SKM-1 (cell line): ENCODE measurements around the gene HSBP1.

Experiments used
- DNase-seq: peaks from one replicate; lab custom pipeline; 2025; ENCODE audit not compliant: unreplicated experiment; lab: John Stamatoyannopoulos, UW

HSBP1 gene

DNA sequence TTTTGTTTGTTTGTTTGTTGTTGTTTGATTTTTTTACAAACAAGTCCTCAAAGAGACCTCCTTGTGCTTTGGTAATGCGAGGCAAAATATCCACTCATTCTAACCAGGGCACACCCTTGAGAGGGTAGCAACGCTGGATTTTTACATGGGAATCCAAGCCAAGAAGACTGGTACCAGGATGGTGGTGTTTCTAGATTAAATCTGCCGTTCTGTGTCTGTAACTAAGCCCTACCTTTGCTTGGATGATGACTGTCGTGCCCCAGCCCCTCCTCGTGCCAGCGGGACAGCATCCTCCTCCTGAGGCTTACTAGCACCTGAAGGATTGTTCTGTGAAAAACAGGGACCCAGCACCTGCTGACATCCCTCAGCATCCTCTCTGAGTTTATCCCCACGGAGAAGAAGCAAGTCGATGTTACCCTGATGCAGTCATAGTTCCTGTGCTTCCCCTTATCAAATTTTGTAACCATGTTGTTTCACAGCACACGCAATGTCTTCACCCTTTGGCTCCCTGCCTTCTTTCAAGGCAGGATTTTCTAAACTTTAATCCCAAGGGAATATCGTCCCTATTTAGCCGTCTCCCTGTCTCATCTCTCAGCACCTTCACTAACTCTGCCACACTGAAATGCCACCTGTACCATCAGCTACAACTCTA, 5.1 kb upstream of the HSBP1 start:
- no peak for DNase-seq

DNA sequence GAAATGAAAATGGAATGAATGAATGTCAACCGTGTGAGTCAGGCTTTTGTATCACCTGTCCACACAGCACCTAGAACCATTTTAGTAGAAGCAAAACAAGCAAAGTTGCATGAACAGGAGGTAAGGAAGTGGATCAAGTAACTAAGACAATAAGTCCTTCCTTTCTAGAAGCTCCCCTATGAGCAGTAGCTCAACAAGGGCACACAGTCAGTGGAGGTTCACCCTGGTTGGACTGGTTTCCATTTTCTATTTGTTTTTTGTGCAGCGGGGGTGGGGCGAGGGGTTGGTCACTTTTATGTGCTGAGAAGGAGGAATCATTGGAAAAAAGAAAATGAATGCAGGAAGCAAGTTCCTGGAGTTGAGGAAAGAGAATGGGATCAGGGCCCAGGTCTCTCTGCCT, 4.0 kb upstream of the HSBP1 start:
- no peak for DNase-seq

DNA sequence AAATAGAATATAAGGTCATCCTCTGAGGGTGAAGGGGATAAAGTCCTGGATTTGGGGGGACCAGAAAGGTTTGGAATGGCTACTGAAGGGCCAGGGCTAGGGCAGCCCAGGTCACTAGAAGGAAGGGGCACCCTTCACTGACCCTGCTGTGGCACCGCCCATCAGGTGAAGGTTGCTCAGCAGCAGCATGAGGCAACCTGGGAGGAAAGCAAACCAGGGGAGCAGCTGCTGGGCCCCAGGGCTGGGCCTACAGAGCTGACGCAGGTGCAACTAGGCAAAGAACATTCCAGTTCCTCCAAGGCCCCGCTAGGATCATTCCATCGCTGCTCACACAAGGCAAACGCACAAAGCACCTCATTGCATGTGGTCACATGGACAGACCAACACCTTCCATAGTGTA, 3.4 kb upstream of the HSBP1 start:
- no peak for DNase-seq

DNA sequence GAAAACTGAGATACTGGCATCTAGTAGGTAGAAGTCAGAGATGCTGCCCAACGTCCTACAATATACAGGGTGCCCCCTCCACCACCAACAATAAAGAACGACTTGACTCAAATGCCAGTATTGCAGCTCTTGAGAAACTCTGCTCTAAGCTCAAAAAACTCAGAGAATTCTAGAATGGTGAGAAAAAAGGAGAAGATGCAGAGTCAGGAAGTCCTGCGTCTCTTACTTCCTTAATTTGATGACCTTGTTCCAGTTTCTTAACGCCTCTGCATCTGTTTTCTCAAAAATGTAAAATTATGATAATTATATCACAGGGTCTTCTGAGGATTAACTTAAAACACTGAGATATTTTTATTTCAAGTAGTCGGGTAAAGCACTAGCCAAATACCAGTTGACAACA, 1.7 kb upstream of the HSBP1 start:
- DNase-seq: peak; percentile 81

DNA sequence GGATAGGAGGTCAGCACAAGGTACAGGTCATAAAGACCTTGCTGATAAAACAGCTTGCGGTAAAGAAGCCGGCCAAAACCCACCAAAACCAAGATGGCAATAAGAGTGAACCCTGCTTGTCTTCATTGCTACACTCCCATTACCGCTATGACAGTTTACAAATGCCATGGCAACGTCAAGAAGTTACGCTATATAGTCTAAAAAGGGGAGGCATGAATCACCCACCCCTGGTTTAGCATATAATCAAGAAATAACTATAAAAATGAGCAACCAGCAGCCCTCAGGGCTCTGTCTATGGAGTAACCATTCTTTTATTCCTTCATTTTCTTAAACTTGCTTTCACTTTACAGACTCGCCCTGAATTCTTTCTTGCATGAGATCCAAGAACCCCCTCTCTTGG, 1.0 kb upstream of the HSBP1 start:
- no peak for DNase-seq

DNA sequence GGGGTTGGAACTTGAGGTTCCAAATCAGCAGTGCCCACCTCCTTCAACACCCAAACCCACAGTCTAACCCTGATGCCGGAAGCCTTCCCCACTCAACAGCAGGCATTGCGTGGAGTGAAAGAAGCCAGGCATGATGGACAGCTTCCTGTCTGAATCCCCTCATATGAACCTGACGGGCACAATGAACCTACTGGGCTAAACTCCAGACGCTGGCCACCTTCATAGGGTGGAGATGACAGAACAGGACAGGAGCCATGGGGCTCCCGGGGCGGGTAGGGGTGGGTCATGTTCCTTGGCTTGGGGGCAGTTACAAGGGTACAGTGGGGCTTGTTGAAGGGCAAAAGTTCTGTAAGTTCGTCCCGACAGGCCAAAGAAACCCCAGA, 460 bp upstream of the HSBP1 start:
- no peak for DNase-seq

DNA sequence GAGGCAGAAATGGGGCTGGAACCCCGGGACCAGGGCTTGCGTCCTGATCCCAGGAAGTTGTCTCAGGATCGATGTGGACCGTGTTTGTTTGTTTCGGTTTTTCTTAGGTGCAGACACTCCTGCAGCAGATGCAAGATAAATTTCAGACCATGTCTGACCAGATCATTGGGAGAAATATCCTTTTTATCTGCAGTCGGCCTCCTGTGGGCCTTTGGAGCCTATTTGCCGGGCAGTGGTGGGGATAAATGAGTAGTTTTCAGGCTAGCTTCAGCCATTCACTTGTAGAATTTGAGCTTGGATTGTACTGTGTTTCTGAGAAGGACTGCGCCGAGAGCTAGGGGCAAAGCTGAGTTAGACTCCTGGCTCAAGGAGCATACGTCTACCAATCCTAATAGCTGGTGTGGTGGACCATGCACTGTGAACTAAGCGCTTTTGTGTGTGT, 816 bp downstream of the HSBP1 start:
- no peak for DNase-seq

DNA sequence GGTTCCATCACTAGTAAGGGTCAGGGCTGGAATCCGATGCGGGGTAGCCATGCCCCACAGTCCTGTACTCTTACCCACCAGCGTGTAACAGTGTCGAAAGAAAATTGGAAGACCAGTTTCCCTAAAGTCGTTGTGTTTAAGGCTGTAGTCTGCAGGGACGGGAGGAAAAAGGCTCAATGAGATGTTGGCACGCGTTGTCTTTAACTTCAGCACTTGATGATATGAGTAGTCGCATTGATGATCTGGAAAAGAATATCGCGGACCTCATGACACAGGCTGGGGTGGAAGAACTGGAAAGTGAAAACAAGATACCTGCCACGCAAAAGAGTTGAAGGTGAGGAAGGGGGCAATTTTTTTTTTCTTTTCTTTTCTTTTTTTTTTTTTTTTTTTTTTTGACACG, 1.3 kb downstream of the HSBP1 start:
- DNase-seq: no peak

DNA sequence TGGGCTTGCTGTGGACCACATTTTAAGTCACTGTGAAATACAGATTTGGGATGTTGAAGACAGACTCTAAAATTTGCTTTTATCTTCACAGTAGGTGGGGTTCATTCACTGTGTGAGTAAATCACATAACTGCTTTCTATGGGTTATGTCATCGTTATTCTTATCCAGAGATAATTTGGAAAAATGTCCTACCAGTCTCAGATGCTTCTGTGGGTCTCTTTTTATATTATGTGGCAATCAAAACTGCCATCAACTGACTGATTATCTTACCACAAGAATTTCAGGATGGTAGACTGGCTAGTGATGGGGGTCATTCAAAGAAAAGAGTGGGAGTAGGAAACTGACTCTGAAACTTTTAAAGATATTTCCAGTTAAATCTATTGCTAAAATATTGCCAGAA, 3.1 kb downstream of the HSBP1 start:
- DNase-seq: no peak

DNA sequence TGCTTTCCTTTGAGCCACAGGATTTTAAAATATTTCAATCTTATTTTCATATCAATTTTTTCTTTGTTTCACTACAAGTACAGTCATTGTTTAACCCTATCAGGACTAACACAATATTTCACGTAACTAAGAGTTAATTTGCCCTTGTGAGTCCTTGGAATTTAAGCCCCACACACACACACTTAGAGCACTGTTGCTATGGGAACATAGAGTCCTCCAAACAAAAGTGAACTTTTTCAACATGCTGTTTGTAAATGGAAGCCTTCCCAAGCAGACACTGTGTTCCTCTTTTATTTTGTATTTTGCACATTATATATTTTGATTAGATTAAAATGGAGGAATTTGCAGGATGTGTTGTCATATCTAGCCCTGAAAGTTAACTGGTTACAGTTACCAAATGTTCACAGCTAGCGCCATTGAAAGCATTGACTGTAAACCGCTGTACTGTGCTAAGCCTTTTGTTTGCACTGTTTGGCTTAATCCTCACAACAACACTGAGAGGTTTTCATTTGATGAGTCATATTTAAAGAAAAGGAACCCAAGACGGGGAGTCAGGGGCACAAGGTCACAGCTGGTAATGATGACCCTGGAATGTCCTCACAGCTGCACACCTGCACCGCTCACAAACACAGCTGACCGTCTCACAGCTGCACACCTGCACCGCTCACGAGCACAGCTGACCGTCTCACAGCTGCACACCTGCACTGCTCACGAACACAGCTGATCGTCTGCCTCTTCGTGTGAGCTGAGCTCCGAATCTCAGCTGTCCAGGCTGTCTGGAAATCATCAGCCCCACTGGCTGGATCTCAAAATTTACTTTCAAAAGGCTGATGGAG, 6.3 kb downstream of the HSBP1 start:
- DNase-seq: no peak

DNA sequence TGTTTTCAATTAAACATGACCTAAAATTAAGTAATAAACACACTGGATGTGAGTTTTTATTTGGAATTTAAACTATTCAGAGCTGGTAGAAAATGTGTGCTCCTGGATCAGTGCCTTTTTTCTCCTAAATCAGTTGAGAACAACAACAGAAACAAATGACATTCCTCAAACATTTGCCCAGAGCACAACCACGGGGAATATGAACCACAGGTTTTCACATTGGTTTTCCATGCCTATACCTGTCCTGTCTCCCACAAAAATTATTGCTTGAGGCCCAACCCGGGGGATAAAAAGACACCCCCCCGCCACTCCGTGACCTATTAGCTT, 6.8 kb downstream of the HSBP1 start:
- DNase-seq: no peak

DNA sequence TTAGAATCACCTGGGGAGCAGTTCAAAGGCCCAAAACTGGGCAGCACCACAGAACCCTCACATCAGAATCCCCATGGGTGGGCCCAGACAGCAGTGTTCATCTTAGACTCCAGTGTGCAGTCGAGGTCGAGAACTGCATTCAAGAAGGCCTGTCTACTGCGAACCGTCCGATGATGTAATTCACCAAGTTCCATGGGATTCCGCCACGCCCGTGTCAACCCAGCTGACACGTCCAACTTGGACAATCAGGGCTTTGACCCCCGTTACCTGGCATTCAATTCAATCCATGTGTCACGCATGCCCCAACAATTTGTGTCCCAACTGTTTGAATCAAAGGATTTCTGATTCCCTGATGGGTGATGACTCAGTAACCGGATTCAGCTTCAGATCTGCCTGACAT, 9.2 kb downstream of the HSBP1 start:
- DNase-seq: no peak

DNA sequence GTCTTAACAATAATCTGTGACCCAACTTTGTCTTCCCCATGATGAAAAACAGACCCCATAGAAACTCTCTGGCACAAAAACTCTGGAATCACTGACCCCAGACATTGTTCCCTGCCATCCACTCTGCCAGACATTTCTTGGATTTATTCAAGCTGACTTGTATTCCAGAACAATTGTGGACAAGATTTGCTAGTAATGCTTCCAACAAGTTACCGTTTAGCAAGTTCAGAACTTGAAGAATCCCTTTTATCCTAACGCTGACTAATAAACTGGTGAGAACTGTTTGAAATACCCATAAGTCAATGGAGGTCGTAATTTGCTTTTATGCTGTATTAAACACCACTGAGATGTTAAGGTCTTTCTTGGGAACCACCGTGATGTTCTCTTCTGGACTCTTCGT, 10.5 kb downstream of the HSBP1 start:
- DNase-seq: no peak

DNA sequence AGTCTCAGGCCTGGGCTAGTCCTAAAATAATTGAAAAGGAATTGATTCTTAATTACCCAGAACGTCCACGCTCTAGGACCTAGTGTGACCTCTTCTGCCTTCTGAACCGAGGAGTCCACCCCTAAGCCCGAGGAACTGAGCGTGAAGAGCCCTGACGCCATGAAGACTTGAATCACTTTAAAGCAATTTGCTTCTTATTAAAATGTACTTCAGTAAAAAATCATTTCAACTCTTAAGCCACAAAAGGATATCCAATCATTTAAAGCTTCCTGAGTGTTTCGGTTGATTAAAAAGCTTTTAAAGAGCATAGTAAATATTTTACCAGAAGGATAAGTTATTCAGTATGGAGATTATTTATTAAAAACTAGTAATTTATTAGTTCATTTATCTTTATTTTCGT, 11.6 kb downstream of the HSBP1 start:
- no peak for DNase-seq

DNA sequence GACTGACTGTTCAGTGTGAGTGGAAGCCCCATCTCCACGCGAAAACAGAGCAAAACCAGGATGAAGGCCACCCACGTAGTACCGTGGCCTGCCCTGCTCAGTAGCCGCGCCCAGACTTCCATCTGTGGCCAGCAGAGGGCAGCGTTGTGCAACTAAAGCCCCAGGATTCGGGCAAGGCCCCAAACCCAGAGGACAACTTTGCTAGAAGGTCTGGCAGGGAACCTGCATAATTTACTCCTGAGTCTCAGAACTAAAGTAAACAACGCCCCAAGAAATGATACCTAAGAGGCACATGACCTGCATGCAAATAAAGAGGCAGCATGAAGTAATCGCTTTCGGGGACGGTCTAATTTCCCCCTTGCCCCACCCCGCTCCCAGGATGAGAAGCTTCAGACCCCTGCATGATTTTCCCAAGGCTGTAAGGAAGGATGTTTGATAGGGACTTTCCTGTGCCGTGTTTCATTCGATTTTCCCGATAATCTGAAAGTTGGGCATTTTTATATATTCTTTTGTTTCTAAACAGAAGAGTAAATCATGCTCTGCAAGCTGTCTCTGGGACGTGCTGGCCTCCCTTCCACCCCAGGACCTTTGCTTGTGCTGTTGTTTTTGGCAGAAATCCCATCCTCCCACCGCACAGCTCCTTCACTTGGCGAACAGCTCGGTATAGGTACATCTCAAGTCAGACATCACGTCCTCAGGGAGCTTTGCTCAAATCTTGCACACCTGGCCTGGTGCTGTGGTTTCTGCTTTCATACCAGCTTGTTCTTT, 18.6 kb downstream of the HSBP1 start:
- DNase-seq: peak; percentile 14

DNA sequence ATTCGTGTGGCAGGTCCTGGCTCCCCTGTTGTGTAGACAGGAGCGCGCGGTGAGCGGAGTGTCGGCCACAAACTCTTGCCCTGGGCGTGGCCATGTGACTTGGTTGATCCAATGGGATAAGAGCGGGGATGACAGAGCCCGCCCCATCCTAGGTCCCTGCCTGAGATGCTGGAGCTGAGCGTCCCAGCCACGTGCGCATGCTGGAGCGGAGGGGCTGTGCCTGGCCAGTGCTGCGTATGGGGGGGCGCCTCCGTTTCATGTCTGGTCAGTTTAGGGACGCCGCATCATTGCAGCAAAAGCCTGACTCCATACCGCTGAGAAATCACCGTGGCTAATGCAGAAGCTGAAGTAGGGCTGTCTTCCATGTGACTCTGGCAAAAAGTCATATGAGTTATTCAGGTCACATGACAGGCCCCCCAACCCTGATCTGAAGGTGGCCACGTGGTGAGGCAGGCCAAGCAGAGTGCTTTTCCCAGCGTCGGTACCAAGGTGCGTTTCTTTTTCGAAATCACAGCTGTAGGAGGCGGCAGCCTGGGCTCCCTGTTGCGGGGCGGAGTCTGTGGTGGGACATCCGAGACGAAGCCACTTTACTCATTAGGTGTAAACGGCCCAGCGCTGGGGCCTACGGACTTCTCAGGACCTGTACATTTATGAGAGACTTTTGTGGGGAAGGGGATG, 22.5 kb downstream of the HSBP1 start:
- no peak for DNase-seq

DNA sequence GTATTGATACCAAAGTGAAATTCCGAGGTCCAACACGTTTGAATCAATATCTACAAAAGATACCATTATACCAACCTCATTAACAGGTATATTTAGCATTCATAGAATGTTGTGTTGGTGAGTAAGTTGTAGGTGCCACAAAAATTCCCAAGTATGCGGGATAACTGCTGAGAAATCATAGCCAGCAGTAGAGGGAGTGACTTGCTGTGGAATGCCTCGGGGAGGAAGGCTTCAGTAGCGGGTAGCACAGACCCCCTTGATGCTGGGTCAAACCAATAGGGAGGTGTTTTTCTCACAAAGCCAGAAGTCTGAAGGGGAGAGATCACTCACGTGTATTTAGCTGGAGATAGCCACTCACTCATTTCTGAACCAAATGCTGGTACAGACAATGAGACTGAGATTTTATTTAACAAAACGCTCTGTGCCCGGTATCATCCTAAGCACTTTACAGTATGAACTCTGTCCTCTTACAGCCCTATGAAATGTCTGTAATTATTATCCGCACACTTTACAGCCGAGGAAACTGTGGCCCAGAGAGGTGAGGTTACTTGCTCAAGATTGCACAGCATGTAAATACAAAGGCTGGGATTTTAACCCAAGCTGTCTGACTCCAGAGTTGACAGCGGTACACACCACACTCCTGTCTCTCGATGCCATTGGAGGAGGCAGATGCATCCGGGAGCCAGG, 23.1 kb downstream of the HSBP1 start:
- DNase-seq: no peak

DNA sequence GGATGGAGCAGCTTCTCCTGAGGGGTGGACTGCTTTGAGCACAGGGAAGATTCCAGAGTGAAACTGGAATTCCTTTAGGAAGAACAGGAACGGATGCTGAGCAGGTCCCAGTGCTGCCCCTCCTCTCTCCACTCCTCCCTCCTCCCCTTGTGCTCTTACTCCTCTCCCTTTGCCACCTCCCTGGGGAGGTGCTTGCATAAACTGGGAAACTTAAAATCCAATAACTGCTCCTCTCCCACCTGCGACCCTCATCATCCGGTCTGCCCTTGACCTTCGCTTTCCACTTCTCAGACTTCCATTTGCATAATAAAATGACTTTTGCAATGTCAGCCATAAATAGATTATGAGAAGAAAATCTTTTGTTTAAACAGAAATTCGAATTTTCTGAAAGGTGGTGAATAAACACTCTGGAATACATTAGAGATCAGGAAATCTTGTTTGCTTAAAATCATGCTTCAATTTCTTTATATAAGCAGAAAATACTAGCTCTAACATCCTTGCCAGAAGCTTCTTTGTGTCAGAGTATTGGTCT, 23.7 kb downstream of the HSBP1 start:
- no peak for DNase-seq

DNA sequence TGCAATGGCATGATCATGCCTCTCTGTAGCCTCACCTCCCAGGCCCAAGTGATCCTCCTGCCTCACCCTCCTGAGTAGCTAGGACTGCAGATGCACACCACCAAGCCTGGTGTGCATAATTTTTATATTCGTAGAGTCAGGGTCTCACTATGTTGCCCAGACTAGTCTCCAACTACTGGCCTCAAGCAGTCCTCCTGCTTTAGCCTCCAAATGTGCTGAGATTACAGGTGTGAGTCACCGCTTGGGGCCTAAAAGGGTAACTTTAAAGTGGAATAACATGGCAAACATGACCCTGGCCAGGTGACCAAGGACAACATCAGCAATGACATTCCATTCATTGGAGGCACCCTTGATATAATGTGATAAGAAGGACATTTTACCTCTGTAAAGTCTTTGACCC, 26.1 kb downstream of the HSBP1 start:
- no peak for DNase-seq

DNA sequence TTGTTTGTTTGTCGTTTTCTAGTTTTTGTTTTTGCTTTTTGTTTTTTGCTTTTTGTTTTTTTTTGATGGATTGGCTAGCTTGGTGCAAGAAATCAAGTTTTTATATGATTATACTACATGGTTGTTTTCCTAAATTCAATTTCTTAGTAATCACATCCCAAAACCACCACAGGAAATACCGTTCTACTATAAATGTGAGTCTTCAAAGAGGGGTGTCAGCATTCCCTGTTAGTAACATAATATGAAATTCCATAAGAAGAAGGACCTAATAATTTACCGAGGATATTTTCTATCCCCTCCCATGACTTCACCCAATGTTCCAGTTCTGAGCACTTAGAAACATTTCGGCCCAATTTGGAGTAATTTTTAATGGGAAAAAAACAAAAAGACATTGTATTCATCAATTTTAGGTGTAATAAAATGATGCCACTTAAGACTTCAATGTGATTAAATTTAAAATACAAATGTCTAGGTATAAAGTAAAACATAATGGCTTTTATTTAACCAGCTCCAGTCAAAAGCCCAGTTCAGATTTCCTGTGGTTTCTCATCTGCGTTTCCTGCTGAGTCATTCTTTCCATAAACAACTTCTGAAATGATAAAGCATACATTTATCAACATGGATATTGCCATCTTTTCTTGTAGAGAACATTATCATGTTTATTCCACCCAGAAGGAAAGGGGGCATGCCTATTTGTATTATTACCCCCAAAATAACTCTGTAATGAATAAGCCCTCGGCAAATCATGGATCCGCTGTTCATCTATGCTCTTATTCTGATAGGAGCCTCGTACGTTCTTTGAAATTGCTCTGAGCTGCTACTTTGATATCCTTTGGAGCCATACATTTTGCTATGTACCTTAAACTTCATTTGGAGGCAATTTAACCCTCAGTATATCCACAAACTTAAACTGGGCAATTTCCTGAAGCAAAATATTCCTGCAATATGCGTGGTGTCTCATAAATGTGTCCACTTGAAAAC, 28.1 kb downstream of the HSBP1 start:
- DNase-seq: no peak
